Pancreas (tissue), 10 donors: ENCODE measurements around the gene MIER2. TPM values are rescaled to one million over a fixed set of nuclear protein-coding genes. Genes with fewer than 3 reads are reported as not detected.
"Not testable (repeated sequence)": the region's sequence is repeated elsewhere in the genome, so short reads cannot be mapped to it uniquely, and the experiment has no call there.

ENCODE experiments used
- ATAC-seq, 4 donors: fragments of 200-7000 bp; cut with Tn5 transposase; one replicate each; pipeline versions ENCODE4 v1.8.0 to v1.9.1; 2020; ENCODE audit warnings: mild to moderate bottlenecking in 4 of 4, moderate library complexity in 4 of 4
- DNase-seq, 6 donors: peaks; one replicate each; pipeline ENCODE4 v3.0.0-alpha.2; 2020
- FAIRE-seq: peaks from 2 replicates; lab custom pipeline; 2012; peaks lifted over from hg19 to GRCh38; lab: Jason Lieb, UNC
- H3K27ac ChIP-seq, 4 donors: fragments of 200-600 bp; sonication (generic); 1 replicate in 3 of 4; 2 replicates in 1 of 4; pipeline versions ENCODE4 v1.5.0 to v1.8.0; 2020
- H3K27me3 ChIP-seq, 4 donors: fragments of 200-600 bp; one replicate each; pipeline ENCODE4 v1.8.0; 2021
- H3K36me3 ChIP-seq, 3 donors: fragments of 200-600 bp; sonication (generic) in 1 of 3; one replicate each; pipeline versions ENCODE4 v1.5.0 to v1.8.0; 2020 to 2021
- H3K4me1 ChIP-seq, 3 donors: fragments of 200-600 bp; one replicate each; pipeline ENCODE4 v1.8.0; 2021
- H3K4me3 ChIP-seq, 4 donors: fragments of 200-600 bp; sonication (generic) in 2 of 4; one replicate each; pipeline versions ENCODE4 v1.5.0 to v1.8.0; 2020 to 2021
- H3K9me3 ChIP-seq, 4 donors: fragments of 200-600 bp; one replicate each; pipeline ENCODE4 v1.8.0; 2021
- WGBS, 2 donors: extraction: QIAGEN DNeasy Blood & Tissue Kit; methylation state at CpG; one replicate each; pipeline ENCODE4 v1.1.7; 2013; 5-methylcytosine and 5-hydroxymethylcytosine counted together
- intact Hi-C, 3 donors: fragments of 100-400 bp; cut with DNase I; formaldehyde crosslinking; loops; one replicate each; pipeline versions ENCODE4 v1.11.1 to v1.14.2; 2022
- polyA plus RNA-seq, 2 donors: library from polyadenylated mRNA; stranded (reverse); fragments of 200-250 nt; gene quantifications; one replicate each; pipeline ENCODE4 v1.2.3, GENCODE V29; 2013
- total RNA-seq, 6 donors: library from RNA; stranded (reverse); fragmentation: NEBNext Ultra II Directional in 4 of 6; extraction: Animal tissue kit (Norgen Biotek cat#: 25700) in 4 of 6; gene quantifications; one replicate each; pipeline versions ENCODE4 v1.2.1 to v1.2.4, GENCODE V29; 2021 to 2023
- TF ChIP-seq, protein P1 (sequence below), 4 donors: fragments of 200-600 bp; sonication (generic) in 3 of 4; IDR thresholded peaks; one replicate each; pipeline versions ENCODE4 v1.5.0 to v1.8.0; 2021; ENCODE audit warnings: antibody characterized with exemption in 4 of 4
- donor health status: healthy with polysubstance abuse.
- donor health status: DM: no; HTN: no; CAD: no; lungs with moderate emphysema.
- donor health status: DM: no; HTN: no; CAD: no.
- donor health status: control.
- donor health status: control.
- donor health status: Bipolar disorder and iron deficiency.
- donor health status: DM: yes; HTN: yes; CAD: no.
- donor health status: DM: no; HTN: no; CAD: no.
- donor health status: DM: no; HTN: no; CAD: no.
- donor health status: DM: yes; HTN: yes; CAD: no.

MIER2 gene
- total and polyA plus RNA-seq, 8 donors, result 6.9 to 20.1 (median 9.9) TPM

DNA sequence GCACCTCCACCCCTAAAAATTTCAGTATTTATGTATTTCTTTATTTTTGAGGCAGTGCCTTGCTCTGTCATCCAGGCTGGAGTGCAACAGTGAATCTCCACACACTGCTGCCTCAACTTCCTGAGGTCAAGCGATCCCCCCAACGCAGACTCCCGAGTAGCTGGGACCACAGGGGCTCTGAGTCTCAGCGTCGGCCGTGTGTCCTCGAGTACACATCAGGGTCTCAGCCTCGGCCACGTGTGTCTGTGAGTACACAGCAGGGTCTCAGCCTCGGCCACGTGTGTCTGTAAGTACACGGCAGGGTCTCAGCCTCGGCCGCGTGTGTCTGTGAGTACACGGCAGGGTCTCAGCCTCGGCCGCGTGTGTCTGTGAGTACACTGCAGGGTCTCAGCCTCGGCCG, 43.2 kb upstream of the MIER2 start:
- H3K9me3 ChIP-seq, result no peaks in the 10 kb centered on the region
- WGBS, 2 donors, result 65% methylated on average over 19 to 21 of the region's 21 CpGs
- FAIRE-seq (no peak), ATAC-seq (no peak), DNase-seq (no peak)
- no peaks in the 10 kb centered on the region for H3K4me1 ChIP-seq
- TF ChIP-seq, protein P1, sequence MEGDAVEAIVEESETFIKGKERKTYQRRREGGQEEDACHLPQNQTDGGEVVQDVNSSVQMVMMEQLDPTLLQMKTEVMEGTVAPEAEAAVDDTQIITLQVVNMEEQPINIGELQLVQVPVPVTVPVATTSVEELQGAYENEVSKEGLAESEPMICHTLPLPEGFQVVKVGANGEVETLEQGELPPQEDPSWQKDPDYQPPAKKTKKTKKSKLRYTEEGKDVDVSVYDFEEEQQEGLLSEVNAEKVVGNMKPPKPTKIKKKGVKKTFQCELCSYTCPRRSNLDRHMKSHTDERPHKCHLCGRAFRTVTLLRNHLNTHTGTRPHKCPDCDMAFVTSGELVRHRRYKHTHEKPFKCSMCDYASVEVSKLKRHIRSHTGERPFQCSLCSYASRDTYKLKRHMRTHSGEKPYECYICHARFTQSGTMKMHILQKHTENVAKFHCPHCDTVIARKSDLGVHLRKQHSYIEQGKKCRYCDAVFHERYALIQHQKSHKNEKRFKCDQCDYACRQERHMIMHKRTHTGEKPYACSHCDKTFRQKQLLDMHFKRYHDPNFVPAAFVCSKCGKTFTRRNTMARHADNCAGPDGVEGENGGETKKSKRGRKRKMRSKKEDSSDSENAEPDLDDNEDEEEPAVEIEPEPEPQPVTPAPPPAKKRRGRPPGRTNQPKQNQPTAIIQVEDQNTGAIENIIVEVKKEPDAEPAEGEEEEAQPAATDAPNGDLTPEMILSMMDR (IDR thresholded peaks at IDR 0.05), result no peak
- H3K36me3 ChIP-seq, result no peaks in the 10 kb centered on the region
- peaks cover 0 to 8% (median 2%) of the 10 kb centered on the region in 4 donors for H3K27me3 ChIP-seq
- no peak overlapping the region for H3K27ac ChIP-seq
- H3K4me3 ChIP-seq, result no peak overlapping the region
- intact Hi-C loops, result no loop called here

DNA sequence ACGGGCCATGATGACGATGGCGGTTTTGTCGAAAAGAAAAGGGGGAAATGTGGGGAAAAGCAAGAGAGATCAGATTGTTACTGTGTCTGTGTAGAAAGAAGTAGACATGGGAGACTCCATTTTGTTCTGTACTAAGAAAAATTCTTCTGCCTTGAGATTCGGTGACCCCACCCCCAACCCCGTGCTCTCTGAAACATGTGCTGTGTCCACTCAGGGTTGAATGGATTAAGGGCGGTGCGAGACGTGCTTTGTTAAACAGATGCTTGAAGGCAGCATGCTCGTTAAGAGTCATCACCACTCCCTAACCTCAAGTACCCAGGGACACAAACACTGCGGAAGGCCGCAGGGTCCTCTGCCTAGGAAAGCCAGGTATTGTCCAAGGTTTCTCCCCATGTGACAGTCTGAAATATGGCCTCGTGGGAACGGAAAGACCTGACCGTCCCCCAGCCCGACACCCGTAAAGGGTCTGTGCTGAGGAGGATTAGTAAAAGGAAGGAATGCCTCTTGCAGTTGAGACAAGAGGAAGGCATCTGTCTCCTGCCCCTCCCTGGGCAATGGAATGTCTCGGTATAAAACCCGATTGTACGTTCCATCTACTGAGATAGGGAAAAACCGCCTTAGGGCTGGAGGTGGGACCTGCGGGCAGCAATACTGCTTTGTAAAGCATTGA, 42.2 kb upstream of the MIER2 start:
- WGBS, 2 donors, result 25 to 27% methylated on average over 11 to 14 of the region's 22 CpGs
- ATAC-seq, H3K27me3 ChIP-seq, H3K4me1 ChIP-seq, H3K27ac ChIP-seq, DNase-seq, H3K9me3 ChIP-seq, intact Hi-C loops, H3K36me3 ChIP-seq, FAIRE-seq, H3K4me3 ChIP-seq: not testable (repeated sequence)

DNA sequence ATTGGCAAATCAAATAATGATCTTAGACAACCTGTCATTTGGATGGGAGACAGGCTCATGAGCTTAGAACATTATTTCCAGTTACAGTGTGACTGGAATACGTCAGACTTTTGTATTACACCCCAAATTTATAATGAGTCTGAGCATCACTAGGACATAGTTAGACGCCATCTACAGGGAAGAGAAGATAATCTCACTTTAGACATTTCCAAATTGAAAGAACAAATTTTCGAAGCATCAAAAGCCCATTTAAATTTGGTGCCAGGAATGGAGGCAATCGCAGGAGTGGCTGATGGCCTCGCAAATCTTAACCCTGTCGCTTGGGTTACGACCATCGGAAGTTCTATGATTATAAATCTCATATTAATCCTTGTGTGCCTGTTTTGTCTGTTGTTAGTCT, 41.6 kb upstream of the MIER2 start:
- H3K9me3 ChIP-seq, H3K4me1 ChIP-seq, H3K27ac ChIP-seq, FAIRE-seq, H3K36me3 ChIP-seq, H3K4me3 ChIP-seq, H3K27me3 ChIP-seq, intact Hi-C loops, DNase-seq, ATAC-seq: not testable (repeated sequence)
- WGBS, 2 donors, result 42 to 60% methylated on average over 8 of the region's 8 CpGs

DNA sequence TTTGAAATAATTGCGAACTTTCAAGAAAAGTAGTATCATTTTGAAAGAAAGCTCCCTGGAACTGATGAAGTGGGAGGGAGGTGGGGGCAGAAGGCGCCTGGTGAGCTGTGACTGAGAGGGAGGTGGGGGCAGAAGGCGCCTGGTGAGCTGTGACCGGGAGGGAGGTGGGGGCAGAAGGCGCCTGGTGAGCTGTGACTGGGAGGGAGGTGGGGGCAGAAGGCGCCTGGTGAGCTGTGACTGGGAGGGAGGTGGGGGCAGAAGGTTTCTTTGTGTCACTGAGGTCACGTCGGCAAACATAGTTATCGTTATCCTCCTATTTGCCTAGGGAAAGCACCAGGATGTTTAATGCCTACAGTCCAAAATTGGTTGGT, 40.2 kb upstream of the MIER2 start:
- H3K36me3 ChIP-seq, result no peaks in the 10 kb centered on the region
- peaks cover 0 to 10% (median 2%) of the 10 kb centered on the region in 4 donors for H3K27me3 ChIP-seq
- no peak overlapping the region for H3K4me3 ChIP-seq
- WGBS, 2 donors, result 45% methylated on average over 9 of the region's 9 CpGs
- intact Hi-C loops, result no loop called here
- FAIRE-seq (no peak), ATAC-seq (no peak), DNase-seq (no peak)
- no peaks in the 10 kb centered on the region for H3K9me3 ChIP-seq
- no peaks in the 10 kb centered on the region for H3K4me1 ChIP-seq
- TF ChIP-seq, protein P1 (IDR thresholded peaks at IDR 0.05), result no peak
- H3K27ac ChIP-seq, result no peak overlapping the region

DNA sequence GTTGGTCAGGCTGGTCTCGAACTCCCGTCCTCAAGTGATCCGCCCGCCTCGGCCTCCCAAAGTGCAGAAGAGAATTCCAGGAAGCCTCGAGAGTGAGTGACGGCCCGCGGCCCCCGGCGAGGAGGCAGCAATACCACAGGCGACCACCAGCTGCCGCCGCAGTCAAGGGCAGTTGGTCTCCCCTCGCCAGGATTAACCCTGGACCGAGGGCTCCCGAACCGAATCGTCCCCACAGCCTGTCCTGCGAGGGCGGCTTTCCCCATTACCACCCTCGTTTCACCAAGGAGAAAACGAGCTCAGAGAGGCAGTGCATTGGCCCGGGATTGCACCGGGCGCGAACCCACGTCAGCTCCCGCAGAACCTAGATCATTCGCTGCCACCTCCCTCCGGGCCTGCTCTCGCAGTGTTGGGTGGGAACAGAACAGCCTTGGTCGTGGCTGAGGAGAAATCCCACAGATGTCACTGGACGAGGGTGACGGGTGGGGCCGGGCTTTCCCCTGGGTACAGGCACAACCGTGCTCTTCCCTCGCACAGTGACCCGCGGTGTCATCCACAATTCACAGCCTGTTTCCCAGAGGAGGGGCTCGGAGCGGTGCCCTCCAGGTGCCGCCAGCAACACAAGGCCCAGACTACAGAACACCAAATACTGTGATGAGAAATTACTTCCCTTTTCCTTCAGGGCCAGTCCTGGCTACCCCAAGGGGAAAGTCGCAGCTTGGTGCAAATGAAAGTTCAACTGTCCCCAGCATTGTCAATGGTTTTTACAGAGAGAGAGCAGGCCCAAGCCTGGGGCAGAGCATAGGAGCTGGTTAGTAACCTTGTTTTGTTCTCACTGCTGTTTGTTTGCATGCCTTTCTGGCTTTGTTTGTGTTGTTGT, 39.6 kb upstream of the MIER2 start:
- peak; percentile 75 to 92 (median 82) for ATAC-seq
- intact Hi-C loops, result no loop called here
- Histone ChIP-seq H3K27me3 (peaks cover 0 to 10% (median 2%) of the 10 kb centered on the region in 4 donors), H3K27ac (no peak overlapping the region), H3K9me3 (no peaks in the 10 kb centered on the region), H3K4me3 (no peak overlapping the region), H3K36me3 (no peaks in the 10 kb centered on the region), H3K4me1 (no peaks in the 10 kb centered on the region)
- DNase-seq, result peak in 2 of 6 donors; percentile 22 to 48
- TF ChIP-seq, protein P1 (IDR thresholded peaks at IDR 0.05), result peak; percentile 27 to 50 (median 44)
- no peak for FAIRE-seq
- WGBS, 2 donors, result 25 to 33% methylated on average over 44 of the region's 44 CpGs
